OCI-LY7 (cell line): ENCODE measurements around the gene AGMAT. TPM values are rescaled to one million over a fixed set of nuclear protein-coding genes. Genes with fewer than 3 reads are reported as not detected.

Experiments
- BruUV-seq: library from RNA; stranded (reverse); fragments of 400-500 nt; replicated peaks from 2 replicates; lab custom pipeline; 2021; lab: Mats Ljungman, UMichigan
- CTCF ChIA-PET: fragments of 300-600 bp; sonication (Branson Sonifier 250); formaldehyde crosslinking; loops from one replicate; lab custom pipeline; 2022; ENCODE audit warnings: antibody characterized with exemption; ENCODE audit not compliant: unreplicated experiment; lab: Charles Lee
- POLR2A ChIA-PET: fragments of 300-600 bp; sonication (Branson Sonifier 250); formaldehyde crosslinking; loops from one replicate; lab custom pipeline; 2022; ENCODE audit warnings: antibody characterized with exemption; lab: Charles Lee
- DNase-seq: peaks from one replicate; pipeline ENCODE4 v3.0.0-alpha.2; 2015; ENCODE audit warnings: low spot score
- H2AFZ ChIP-seq: fragments of 200-600 bp; sonication (generic), shearing (Covaris generic); 2 replicates; pipeline ENCODE4 v1.6.1; 2014; ENCODE audit warnings: mild to moderate bottlenecking, antibody characterized with exemption, low read length, moderate library complexity
- H3K27ac ChIP-seq: fragments of 200-600 bp; sonication (generic); 2 replicates; pipeline ENCODE4 v1.5.1; 2014; ENCODE audit warnings: mixed run types, low read depth, mild to moderate bottlenecking, moderate library complexity, low read length, inconsistent platforms; ENCODE audit not compliant: poor library complexity, severe bottlenecking
- H3K36me3 ChIP-seq: fragments of 200-600 bp; sonication (generic); 2 replicates; pipeline ENCODE4 v1.6.1; 2014; ENCODE audit warnings: mild to moderate bottlenecking, antibody characterized with exemption, low read length, moderate library complexity, mixed read lengths; ENCODE audit not compliant: insufficient read depth
- H3K4me1 ChIP-seq: fragments of 200-600 bp; sonication (generic); 2 replicates; pipeline ENCODE4 v1.5.1; 2014; ENCODE audit warnings: mild to moderate bottlenecking, low read length; ENCODE audit not compliant: insufficient read depth, poor library complexity, severe bottlenecking
- H3K4me2 ChIP-seq: fragments of 200-600 bp; sonication (generic); 2 replicates; pipeline ENCODE4 v1.6.1; 2014; ENCODE audit warnings: mild to moderate bottlenecking, low read length
- H3K4me3 ChIP-seq: fragments of 200-600 bp; sonication (generic); 2 replicates; pipeline ENCODE4 v1.5.1; 2014; ENCODE audit warnings: mild to moderate bottlenecking, low read depth, low read length; ENCODE audit not compliant: poor library complexity, severe bottlenecking
- H3K79me2 ChIP-seq: fragments of 200-600 bp; sonication (generic); 2 replicates; pipeline ENCODE4 v1.6.1; 2016; ENCODE audit warnings: low read depth, mild to moderate bottlenecking, low read length, moderate library complexity, mixed read lengths; ENCODE audit not compliant: insufficient read depth
- H3K9me2 ChIP-seq: fragments of 200-600 bp; sonication (generic); 2 replicates; pipeline ENCODE4 v1.6.1; 2016; ENCODE audit warnings: mild to moderate bottlenecking, low read length, mixed read lengths; ENCODE audit not compliant: insufficient read depth
- H3K9me3 ChIP-seq: fragments of 200-600 bp; sonication (generic); 2 replicates; pipeline ENCODE4 v1.6.1; 2014; ENCODE audit warnings: mild to moderate bottlenecking, mixed run types, low read length, mixed read lengths
- H4K20me1 ChIP-seq: fragments of 200-600 bp; sonication (generic); 2 replicates; pipeline ENCODE4 v1.6.1; 2014; ENCODE audit warnings: mild to moderate bottlenecking, antibody characterized with exemption, low read length, moderate library complexity, mixed read lengths; ENCODE audit not compliant: insufficient read depth
- EZH2phosphoT487 ChIP-seq: fragments of 200-600 bp; sonication (generic); IDR thresholded peaks from 2 replicates; pipeline ENCODE4 v1.6.1; 2018; ENCODE audit warnings: low read depth, borderline replicate concordance, mild to moderate bottlenecking, mixed run types, antibody characterized with exemption, low read length, moderate library complexity, mixed read lengths
- intact Hi-C: fragments of 100-400 bp; cut with micrococcal nuclease; formaldehyde crosslinking; loops from one replicate; pipeline ENCODE4 v1.10.0; 2022; ENCODE audit not compliant: unreplicated experiment
- total RNA-seq, 2 experiments: library from RNA; depleted of rRNA in 1 of 2; stranded (reverse); fragments of >200 nt in 1 of 2; shearing (Covaris generic) in 1 of 2; gene quantifications; 2 replicates each; pipeline ENCODE4 v1.2.3, GENCODE V29; 2014 to 2022
- TF ChIP-seq, protein P1 (sequence below): fragments of 200-600 bp; sonication (generic); conservative IDR thresholded peaks from 2 replicates; pipeline ENCODE4 v1.5.1; 2014; ENCODE audit warnings: mild to moderate bottlenecking, antibody characterized with exemption, low read length, moderate library complexity, mixed read lengths

Gene AGMAT
- total RNA-seq, 2 experiments from 2014 or later, result 0.29 to 0.54 TPM

DNA sequence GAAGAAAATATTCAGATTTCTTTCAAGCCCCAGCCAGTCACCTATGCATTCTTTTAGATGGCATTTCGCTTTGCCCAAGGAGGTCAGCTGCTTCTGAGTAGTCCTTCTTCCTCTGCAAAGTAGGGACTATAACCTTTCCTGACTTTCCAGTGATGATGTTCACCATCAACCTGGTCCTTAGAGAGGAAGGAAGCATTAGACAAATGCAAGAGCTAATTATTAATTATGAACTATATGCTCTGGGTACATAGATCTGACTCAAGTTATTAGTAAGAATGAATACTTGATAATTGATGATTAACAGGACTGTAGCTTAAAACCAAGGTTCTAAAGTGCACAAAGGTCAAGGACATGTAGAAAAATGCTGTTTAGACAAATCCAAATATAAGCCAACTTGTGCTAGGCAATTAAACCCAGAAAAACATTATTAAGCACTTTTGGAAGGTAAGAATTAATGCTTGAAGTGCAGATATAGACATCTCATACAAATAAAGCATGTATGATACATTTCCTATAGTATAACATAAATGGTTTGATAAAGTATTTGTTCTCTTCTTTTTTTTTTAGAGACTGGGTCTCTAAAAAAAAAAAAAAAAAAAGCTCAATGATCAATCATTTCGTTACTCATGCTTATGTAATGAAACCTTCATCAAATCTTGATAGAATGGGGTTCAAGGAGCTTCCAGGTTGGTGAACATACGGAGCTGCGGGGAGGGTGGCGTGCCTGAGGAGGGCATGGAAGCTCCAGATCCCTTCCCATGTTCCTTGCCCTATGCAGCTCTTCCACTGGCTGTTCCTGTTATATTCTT is 11.2 kb upstream of the AGMAT start:
- H4K20me1 ChIP-seq, result no peaks in the 10 kb centered on the region
- no peak overlapping the region for H3K27ac ChIP-seq
- DNase-seq, result no peak
- no peaks in the 10 kb centered on the region for H3K79me2 ChIP-seq
- H3K4me1 ChIP-seq, result no peaks in the 10 kb centered on the region
- H3K4me3 ChIP-seq, result no peak overlapping the region
- intact Hi-C loops, result loop anchor here (1.0 kb wide), 1 partner anchor 145 kb away; no protein-coding TSS in a partner anchor
- no TSS peak for BruUV-seq
- no peaks in the 10 kb centered on the region for H3K9me2 ChIP-seq
- POLR2A ChIA-PET, result interaction anchor here (0.6 to 0.7 kb wide), 4 partner anchors 22 to 219 kb away, joined by 3 to 4 read pairs (median 4); no protein-coding TSS in a partner anchor
- no peak overlapping the region for H2AFZ ChIP-seq
- TF ChIP-seq, protein P1, sequence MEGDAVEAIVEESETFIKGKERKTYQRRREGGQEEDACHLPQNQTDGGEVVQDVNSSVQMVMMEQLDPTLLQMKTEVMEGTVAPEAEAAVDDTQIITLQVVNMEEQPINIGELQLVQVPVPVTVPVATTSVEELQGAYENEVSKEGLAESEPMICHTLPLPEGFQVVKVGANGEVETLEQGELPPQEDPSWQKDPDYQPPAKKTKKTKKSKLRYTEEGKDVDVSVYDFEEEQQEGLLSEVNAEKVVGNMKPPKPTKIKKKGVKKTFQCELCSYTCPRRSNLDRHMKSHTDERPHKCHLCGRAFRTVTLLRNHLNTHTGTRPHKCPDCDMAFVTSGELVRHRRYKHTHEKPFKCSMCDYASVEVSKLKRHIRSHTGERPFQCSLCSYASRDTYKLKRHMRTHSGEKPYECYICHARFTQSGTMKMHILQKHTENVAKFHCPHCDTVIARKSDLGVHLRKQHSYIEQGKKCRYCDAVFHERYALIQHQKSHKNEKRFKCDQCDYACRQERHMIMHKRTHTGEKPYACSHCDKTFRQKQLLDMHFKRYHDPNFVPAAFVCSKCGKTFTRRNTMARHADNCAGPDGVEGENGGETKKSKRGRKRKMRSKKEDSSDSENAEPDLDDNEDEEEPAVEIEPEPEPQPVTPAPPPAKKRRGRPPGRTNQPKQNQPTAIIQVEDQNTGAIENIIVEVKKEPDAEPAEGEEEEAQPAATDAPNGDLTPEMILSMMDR, result no peak
- no peak for TF ChIP-seq EZH2phosphoT487
- H3K4me2 ChIP-seq, result no peak overlapping the region
- H3K9me3 ChIP-seq, result no peaks in the 10 kb centered on the region
- CTCF ChIA-PET, result no interaction called here
- no peaks in the 10 kb centered on the region for H3K36me3 ChIP-seq

DNA sequence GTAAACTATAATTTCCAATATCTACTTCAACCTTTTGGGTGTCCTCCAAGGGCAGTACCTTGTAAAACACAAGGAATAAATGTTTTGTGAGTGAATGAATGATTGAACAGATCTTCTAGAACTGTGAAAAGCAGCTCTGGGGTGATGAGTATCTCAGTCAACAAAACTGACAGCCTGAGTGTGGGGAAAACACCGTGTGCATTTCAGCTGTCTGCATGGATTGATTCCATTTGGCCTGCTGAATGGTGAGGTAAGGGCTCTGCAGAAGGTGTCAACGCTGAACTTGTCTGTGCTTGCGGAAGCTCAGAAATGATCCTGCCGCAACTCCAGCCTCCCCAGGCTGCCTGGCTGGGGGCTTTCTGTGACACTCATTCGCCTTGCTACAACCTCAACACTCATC is 7.4 kb upstream of the AGMAT start:
- Histone ChIP-seq H2AFZ (no peak overlapping the region), H3K79me2 (no peaks in the 10 kb centered on the region), H3K27ac (no peak overlapping the region), H3K9me3 (no peaks in the 10 kb centered on the region), H3K9me2 (no peaks in the 10 kb centered on the region), H3K4me3 (no peak overlapping the region), H3K4me1 (no peaks in the 10 kb centered on the region), H3K36me3 (no peaks in the 10 kb centered on the region), H4K20me1 (no peaks in the 10 kb centered on the region), H3K4me2 (no peak overlapping the region)
- DNase-seq, result no peak
- ChIA-PET POLR2A (interaction anchor here (0.7 to 1.7 kb wide), 2 partner anchors 11 to 103 kb away, joined by 3 to 4 read pairs; no protein-coding TSS in a partner anchor), CTCF (no interaction called here)
- BruUV-seq, result no TSS peak
- TF ChIP-seq EZH2phosphoT487, result no peak
- intact Hi-C loops, result no loop called here

DNA sequence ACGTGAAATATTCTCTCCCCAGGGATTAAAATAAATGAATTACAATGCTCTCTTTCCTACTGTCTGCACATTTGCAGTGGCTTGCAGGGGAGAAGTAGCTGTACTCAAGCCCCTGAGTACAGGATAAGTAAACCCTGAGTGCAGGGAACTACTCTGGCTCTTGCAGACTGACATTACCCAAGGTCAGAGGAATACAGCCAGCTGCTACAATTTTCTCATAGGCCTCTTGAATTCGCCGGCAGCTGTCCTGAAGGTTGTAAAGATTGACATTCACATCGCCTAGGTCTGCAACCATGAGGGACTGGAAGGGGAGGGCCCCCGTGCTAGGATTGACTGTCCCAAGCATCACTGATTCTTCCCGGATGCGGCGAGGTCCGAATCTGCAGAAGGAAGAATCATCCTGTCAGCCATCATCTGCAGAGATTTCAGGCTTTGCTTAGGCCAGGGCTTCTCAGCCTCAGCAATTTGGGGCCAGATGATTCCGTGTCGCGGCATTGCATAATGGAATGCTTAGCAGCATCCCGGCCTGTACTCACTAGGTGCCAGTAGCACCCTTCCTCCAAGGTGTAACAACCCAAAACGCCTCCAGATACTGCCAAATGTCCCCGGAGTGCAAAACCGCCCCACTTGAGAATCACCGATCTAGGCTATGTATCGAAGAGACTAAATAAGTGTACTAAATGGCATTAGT is 1.7 kb downstream of the AGMAT start:
- BruUV-seq, result no TSS peak
- ChIA-PET POLR2A (no interaction called here), CTCF (no interaction called here)
- H3K79me2 ChIP-seq, result no peaks in the 10 kb centered on the region
- H3K9me2 ChIP-seq, result no peaks in the 10 kb centered on the region
- H2AFZ ChIP-seq, result no peak overlapping the region
- DNase-seq, result no peak
- no peaks in the 10 kb centered on the region for H3K9me3 ChIP-seq
- no peak overlapping the region for H3K4me2 ChIP-seq
- intact Hi-C loops, result no loop called here
- no peak overlapping the region for H3K4me3 ChIP-seq
- H3K36me3 ChIP-seq, result no peaks in the 10 kb centered on the region
- no peaks in the 10 kb centered on the region for H4K20me1 ChIP-seq
- no peak overlapping the region for H3K27ac ChIP-seq
- peaks cover 23% of the 10 kb centered on the region for H3K4me1 ChIP-seq
- TF ChIP-seq, protein P1, result no peak
- no peak for TF ChIP-seq EZH2phosphoT487
